ENCODE measurements around the gene AGBL2.

The AGBL2 gene

DNA sequence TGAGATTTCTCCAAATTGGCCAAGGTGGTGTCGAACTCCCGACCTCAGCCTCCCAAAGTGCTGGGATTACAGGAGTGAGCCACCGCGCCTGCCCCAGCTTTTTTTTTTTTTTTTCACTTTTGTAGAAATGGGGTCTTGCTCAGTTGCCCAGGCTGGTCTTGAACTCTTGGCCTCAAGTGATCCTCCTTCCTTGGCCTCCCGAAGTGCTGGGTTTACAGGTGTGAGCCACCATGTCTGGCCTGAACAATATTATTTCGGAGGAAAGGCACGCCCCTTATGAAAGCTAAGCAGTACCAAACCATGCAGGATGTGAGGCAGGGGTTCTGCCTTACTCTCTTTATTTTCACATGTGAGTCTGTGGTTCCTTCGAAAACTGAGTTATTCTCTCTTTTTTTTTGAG lies 88.9 kb downstream of the AGBL2 start:
- Histone ChIP-seq H3K4me1 (ENCODE audit: control insufficient read depth, low read depth, low read length) (no peaks in the 10 kb centered on the region), H3K9ac (ENCODE audit: low read length) (no peak overlapping the region), H3K4me3 (ENCODE audit: low read length) (no peak overlapping the region), H3K27me3 (ENCODE audit: control insufficient read depth, insufficient read depth, low read length) (no peaks in the 10 kb centered on the region), H3K9me3 (ENCODE audit: control insufficient read depth, low read depth, low read length) (no peaks in the 10 kb centered on the region), H3K27ac (ENCODE audit: low read length) (no peak overlapping the region), H3K36me3 (ENCODE audit: control insufficient read depth, low read depth, low read length) (peaks cover 87% of the 10 kb centered on the region)

DNA sequence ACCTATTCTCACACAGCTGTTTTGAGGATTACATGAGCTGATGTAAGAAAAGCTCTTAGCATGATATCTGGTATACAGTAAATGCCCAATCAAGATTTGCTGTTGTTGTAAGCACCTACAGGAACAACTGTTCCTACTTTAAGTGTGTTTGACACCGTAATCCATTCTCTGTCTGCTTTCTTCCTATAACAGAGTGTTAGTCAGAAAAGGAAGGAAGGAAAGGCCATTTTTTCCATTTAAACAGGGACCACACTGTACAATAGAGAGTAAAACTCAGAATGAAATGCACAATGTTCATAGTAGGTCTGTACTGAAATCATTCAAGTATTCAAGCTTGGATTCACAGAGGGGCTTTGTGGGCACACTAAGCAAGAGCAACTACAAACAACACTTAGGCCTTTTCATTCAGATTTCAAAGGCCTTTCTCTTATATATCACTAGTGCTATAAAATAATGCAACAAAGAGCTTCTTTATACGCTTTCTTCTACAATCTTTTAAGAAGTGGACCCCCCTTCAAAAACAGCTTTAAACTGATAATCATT lies 94.3 kb downstream of the AGBL2 start:
- H3K4me1 ChIP-seq (ENCODE audit: control insufficient read depth, low read depth, low read length): no peaks in the 10 kb centered on the region
- H3K27me3 ChIP-seq (ENCODE audit: control insufficient read depth, insufficient read depth, low read length): no peaks in the 10 kb centered on the region
- peaks cover 62% of the 10 kb centered on the region for H3K36me3 ChIP-seq (ENCODE audit: control insufficient read depth, low read depth, low read length)
- H3K27ac ChIP-seq (ENCODE audit: low read length): no peak overlapping the region
- no peak overlapping the region for H3K9ac ChIP-seq (ENCODE audit: low read length)
- H3K4me3 ChIP-seq (ENCODE audit: low read length): no peak overlapping the region
- H3K9me3 ChIP-seq (ENCODE audit: control insufficient read depth, low read depth, low read length): no peaks in the 10 kb centered on the region

DNA sequence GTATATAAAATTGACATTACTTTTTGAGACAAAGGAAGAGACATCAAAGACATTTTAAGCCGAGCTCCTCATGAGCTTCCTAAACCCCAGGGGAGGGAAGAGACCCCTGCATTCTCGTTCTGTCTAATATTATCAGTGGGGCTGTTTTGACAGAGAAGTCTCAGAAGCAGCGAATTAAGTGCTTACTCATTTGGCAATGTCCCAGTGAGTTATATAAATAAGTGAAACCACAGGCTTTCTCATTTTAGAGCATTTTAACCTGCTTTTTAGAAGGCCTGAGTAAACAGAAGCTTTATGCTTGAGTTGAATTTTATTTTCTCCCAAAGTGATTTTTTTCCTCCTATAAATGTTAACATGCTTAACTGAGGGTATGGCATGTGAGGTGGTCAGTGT lies 97.8 kb downstream of the AGBL2 start:
- no peaks in the 10 kb centered on the region for H3K9me3 ChIP-seq (ENCODE audit: control insufficient read depth, low read depth, low read length)
- no peaks in the 10 kb centered on the region for H3K27me3 ChIP-seq (ENCODE audit: control insufficient read depth, insufficient read depth, low read length)
- no peak overlapping the region for H3K27ac ChIP-seq (ENCODE audit: low read length)
- H3K4me1 ChIP-seq (ENCODE audit: control insufficient read depth, low read depth, low read length): no peaks in the 10 kb centered on the region
- peaks cover 35% of the 10 kb centered on the region for H3K36me3 ChIP-seq (ENCODE audit: control insufficient read depth, low read depth, low read length)
- H3K4me3 ChIP-seq (ENCODE audit: low read length): no peak overlapping the region
- H3K9ac ChIP-seq (ENCODE audit: low read length): no peak overlapping the region

DNA sequence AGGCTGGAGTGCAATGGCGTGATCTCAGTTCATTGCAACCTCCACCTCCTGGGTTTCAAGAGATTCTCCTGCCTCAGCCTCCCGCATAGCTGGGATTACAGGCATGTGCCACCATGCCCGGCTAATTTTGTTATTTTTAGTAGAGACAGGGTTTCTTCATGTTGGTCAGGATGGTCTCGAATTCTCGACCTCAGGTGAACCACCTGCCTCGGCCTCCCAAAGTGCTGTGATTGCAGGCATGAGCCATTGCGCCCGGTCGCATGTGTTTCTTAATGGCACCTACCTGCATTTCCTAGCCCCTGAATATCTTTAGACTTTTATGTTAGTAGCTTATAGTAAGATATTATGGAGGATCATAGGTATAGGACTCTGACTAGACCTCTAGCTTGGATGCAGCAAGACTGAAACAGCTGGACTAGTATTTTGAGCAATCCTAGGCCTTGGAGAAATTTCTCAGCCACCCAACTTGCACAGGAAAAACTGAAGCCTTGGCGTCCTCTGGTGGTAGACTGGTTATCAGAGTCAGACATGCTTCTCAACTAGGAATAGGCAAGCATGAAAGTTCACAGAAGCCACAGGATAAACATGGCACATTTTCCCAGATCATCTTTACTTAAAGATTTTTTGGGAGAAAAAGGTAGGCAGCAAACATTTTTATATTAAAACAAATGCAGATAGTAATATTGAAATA lies 98.3 kb downstream of the AGBL2 start:
- Histone ChIP-seq H3K9me3 (ENCODE audit: control insufficient read depth, low read depth, low read length) (no peaks in the 10 kb centered on the region), H3K36me3 (ENCODE audit: control insufficient read depth, low read depth, low read length) (peaks cover 29% of the 10 kb centered on the region), H3K27me3 (ENCODE audit: control insufficient read depth, insufficient read depth, low read length) (no peaks in the 10 kb centered on the region), H3K4me1 (ENCODE audit: control insufficient read depth, low read depth, low read length) (no peaks in the 10 kb centered on the region), H3K4me3 (ENCODE audit: low read length) (no peak overlapping the region), H3K27ac (ENCODE audit: low read length) (no peak overlapping the region), H3K9ac (ENCODE audit: low read length) (no peak overlapping the region)

DNA sequence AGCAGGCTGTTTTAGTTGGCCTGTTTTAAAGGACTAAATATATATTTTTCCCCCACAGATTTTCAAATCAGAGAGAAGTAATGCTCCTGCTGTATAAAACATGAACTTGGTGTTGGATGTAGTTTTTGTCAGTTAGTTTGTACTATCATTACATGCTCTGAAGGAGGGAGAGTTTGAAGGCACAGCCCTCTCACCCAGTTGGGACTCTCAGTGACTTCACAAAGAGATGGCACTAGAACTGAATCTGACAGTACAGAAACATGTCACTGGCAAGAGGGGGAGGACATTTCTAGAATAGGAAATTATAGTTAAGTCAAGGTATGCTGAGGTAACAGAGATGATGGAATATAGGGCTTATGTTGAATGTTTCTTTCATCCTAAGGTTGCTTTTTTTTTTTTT lies 99.9 kb downstream of the AGBL2 start:
- Histone ChIP-seq H3K27ac (ENCODE audit: low read length) (no peak overlapping the region), H3K9me3 (ENCODE audit: control insufficient read depth, low read depth, low read length) (no peaks in the 10 kb centered on the region), H3K36me3 (ENCODE audit: control insufficient read depth, low read depth, low read length) (peaks cover 16% of the 10 kb centered on the region), H3K9ac (ENCODE audit: low read length) (no peak overlapping the region), H3K4me1 (ENCODE audit: control insufficient read depth, low read depth, low read length) (no peaks in the 10 kb centered on the region), H3K4me3 (ENCODE audit: low read length) (no peak overlapping the region), H3K27me3 (ENCODE audit: control insufficient read depth, insufficient read depth, low read length) (no peaks in the 10 kb centered on the region)

DNA sequence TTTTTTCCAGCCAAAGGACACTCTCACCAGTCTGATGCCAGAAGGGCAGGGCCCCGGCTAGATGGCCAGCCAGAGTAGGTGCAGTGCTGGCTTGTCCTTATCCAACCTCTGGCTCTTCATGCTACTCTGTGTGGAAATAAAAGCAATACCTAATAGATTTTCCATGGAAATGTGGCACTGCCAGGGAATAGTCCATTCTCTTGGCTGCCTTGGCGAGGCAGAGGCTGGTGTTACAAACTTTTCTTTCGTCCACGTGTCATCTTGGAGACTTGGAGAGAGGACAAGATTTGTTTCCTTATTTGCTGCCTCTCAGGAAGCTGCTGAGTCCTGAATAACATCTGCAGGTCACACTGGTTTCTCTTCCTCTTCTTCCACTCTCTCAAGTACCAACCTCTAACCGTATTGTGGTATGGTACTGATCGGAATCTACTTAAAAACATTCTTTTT lies 103.8 kb downstream of the AGBL2 start:
- H3K27me3 ChIP-seq (ENCODE audit: control insufficient read depth, insufficient read depth, low read length): no peaks in the 10 kb centered on the region
- H3K9ac ChIP-seq (ENCODE audit: low read length): no peak overlapping the region
- H3K27ac ChIP-seq (ENCODE audit: low read length): no peak overlapping the region
- H3K4me3 ChIP-seq (ENCODE audit: low read length): no peak overlapping the region
- no peaks in the 10 kb centered on the region for H3K36me3 ChIP-seq (ENCODE audit: control insufficient read depth, low read depth, low read length)
- no peaks in the 10 kb centered on the region for H3K4me1 ChIP-seq (ENCODE audit: control insufficient read depth, low read depth, low read length)
- no peaks in the 10 kb centered on the region for H3K9me3 ChIP-seq (ENCODE audit: control insufficient read depth, low read depth, low read length)

DNA sequence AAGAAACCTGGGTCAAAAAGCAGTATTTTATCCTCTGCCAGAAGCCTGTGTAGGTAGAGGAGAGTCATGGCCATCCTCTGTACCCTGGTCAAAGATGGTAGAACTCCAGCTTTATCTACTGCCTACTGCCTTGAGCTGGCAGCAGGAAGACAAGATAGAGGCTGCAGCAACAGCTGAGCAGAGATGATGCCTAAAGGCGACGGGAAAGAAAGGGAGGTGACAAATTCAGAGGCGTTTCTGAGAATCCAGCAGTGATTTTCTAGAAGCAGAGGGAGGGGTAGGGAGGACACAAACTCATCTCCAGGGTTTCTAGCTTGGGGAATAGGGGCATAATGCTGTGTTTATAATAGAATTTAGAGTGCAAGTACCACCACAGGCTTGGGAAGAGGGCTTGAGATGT lies 105.5 kb downstream of the AGBL2 start:
- no peaks in the 10 kb centered on the region for H3K27me3 ChIP-seq (ENCODE audit: control insufficient read depth, insufficient read depth, low read length)
- H3K36me3 ChIP-seq (ENCODE audit: control insufficient read depth, low read depth, low read length): no peaks in the 10 kb centered on the region
- H3K4me3 ChIP-seq (ENCODE audit: low read length): no peak overlapping the region
- no peaks in the 10 kb centered on the region for H3K4me1 ChIP-seq (ENCODE audit: control insufficient read depth, low read depth, low read length)
- H3K9me3 ChIP-seq (ENCODE audit: control insufficient read depth, low read depth, low read length): no peaks in the 10 kb centered on the region
- no peak overlapping the region for H3K9ac ChIP-seq (ENCODE audit: low read length)
- H3K27ac ChIP-seq (ENCODE audit: low read length): no peak overlapping the region
